HTR-8/SVneo (cell line): Measurements from ENCODE around the gene B3GNT2.
A peak's percentile ranks its signal among the peaks of the same experiment; 100 is the strongest.
"Not testable (repeated sequence)": the region's sequence is repeated elsewhere in the genome, so short reads cannot be mapped to it uniquely, and the experiment has no call there.

ENCODE experiments used
- DNase-seq: peaks from one replicate; pipeline ENCODE4 v3.0.0; 2011; ENCODE audit warnings: low spot score, mixed read lengths; ENCODE audit not compliant: insufficient read length
- FAIRE-seq: peaks from 2 replicates; lab custom pipeline; 2011; peaks lifted over from hg19 to GRCh38; lab: Jason Lieb, UNC

B3GNT2 gene, protein sequence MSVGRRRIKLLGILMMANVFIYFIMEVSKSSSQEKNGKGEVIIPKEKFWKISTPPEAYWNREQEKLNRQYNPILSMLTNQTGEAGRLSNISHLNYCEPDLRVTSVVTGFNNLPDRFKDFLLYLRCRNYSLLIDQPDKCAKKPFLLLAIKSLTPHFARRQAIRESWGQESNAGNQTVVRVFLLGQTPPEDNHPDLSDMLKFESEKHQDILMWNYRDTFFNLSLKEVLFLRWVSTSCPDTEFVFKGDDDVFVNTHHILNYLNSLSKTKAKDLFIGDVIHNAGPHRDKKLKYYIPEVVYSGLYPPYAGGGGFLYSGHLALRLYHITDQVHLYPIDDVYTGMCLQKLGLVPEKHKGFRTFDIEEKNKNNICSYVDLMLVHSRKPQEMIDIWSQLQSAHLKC

DNA sequence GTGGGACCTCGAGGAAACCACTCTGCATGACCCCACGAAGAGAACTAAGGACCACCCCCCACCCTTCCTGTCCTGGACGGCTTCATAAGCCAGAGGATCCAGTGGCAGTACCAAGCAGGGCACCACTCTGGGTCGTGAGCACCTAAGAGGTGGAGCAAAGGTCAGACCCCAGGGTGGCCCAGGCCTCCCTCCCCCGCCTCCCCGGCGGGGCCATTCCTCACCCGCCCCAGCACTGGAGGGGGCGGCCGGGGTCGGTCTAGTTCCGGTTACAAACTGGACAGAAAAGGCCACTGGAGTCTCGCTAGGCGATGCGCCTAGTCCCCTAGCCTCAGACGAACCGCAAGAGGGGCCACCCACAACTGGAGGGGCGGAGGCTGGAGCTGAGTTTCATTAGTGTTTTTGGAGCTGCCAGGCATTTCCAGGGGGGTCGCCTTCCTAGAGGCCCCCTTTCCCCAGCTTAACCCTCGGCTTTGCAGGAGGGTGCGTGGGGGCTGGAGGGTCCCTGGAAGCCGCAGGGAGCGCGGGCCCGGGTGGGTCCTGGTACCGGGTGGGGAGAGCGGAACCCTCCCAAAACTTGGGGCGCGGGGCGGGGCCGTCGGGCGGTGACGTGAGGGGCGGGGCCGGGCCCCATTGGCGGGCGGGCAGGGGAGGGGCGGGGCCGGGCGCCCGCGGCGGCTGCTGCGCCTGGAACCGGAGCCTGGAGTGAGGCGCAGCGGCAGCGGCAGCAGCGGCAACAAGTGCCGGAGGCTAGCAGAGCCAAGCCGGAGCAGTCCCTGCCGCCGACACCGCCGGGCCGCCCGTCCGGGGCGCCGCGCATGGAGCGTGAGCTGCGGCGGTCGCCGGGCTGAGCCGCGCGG, at the start of gene B3GNT2:
TSS of gene B3GNT2 (plus strand) at position 695 of the 857 bp plus-strand sequence. CDS start 26,106 bp downstream, outside the sequence.
- FAIRE-seq, result peak; percentile 89
- DNase-seq, result peak; percentile 80

DNA sequence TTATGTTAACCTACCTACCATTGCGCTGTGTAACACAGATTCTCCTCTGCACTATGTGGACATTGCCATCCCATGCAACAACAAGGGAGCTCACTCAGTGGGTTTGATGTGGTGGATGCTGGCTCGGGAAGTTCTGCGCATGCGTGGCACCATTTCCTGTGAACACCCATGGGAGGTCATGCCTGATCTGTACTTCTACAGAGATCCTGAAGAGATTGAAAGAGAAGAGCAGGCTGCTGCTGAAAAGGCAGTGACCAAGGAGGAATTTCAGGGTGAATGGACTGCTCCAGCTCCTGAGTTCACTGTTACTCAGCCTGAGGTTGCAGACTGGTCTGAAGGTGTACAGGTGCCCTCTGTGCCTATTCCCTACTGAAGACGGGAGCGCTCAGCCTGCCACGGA, 49.1 kb upstream of the B3GNT2 start:
- FAIRE-seq, DNase-seq: not testable (repeated sequence)

DNA sequence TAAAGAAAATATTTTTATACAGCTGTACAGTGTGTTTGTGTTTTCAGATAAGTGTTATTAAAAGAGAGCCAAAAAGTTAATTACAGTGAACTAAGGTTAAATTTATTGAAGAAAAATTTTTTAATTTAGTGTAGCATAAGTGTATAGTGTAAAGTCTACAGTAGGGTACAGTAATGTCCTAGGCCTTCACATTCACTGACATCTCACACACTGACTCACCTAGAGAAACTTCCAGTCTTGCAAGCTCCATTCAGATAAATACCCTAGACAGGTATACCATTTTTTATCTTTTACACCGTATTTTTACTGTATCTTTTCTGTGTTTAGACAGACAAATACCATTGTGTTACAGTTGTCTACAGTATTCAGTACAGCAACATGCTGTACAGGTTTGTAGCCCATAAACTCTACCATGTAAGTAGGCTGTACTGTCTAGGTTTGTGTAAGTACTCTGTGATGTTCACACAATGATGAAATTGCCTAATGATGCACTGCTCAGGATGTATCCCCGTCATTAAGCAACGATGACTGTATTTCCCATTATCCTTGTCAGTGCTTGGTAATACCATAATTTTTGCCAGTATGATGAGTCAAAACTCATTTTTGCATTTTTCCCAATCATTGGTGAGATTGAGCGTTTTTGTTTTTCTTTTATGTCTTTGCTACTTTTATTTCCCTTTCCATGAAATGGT, 48.2 kb upstream of the B3GNT2 start:
- FAIRE-seq (no peak), DNase-seq (no peak)

DNA sequence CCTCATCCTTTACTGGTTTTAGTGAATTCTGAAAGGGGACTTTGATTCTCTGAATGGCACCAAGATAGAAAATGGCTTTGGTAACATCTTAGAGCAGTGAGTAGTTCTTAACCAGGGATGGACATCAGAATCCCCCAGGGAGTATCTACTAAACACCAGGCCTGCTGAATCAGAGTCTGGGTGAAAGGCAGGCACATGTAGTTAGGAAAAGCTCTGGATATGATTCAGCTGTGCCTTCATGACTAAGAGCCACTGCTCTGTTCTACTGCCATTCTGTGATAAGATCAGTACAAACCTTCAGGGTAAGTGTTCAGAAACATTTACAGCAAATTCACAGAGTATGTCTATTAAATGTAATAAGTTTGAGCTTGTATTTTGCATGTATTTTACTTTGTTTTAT, 46.2 kb upstream of the B3GNT2 start:
- FAIRE-seq (no peak), DNase-seq (peak; percentile 51)

DNA sequence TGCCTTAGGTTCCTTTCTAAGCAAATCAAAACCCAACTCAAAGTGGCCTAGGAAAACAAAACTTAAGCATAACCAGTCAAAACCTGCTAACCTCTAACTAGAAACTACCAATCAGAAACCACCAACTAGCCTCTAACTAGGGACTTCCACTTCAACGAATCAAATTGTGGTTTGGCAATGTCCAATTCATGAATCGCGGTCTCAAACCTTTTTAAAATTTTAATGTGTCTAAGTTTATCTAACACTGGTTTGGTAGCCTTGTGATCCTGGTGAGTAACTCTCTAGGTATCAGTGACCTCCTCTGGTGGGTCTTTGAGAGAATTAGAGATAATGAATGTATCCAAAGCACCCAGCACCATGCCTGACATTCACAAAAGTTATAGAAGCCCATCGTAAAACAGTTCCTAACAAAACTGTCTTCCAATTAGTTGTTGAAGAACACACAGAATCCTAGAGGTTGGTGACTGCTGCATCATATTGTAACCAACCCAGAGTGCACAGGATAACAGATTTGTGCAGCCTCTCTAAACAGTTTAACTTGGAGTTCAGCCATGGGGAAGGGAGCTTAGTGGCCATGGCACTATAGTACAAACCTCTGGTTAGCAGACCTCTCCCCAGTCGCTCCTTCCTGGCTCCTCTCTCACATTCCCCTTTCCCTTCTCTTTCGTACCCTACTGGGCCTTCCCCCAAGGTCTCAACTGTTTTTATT, 45.2 kb upstream of the B3GNT2 start:
- FAIRE-seq, result no peak
- no peak for DNase-seq

DNA sequence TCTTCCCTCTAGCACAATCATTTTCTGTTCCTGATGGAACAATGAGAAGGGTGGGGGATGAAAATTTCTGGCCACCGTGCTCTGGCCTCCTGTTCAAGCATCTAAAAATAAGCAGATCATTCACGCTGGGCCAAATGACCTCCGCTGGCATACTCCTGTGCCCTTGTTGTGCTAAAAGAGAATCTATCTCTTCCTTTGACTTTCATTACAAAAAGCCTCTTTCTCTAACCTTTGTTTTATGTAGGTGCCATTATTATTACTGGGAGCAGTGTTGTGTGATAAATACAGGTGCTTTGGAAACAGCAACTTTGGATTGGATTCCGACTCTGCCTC, 44.6 kb upstream of the B3GNT2 start:
- DNase-seq, result no peak
- FAIRE-seq, result no peak

DNA sequence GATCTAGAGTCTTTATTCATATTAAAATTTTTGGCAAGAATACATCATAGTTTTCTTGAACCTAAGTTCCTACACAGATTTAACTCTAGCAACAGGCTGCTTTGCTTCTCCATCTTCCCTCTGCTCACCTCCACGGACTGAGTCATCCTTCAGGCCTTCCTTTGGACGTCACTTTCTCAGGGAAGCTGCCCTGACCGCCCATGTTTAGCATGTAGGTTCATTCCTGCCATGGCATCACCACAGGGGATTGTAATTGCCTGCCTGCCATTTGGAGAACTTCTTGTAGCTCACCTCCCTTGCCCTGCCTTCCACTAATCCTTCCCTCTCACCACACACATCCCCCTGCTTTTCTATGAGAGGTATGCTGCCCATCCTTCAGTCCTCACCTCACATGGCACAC, 43.9 kb upstream of the B3GNT2 start:
- FAIRE-seq (no peak), DNase-seq (no peak)

DNA sequence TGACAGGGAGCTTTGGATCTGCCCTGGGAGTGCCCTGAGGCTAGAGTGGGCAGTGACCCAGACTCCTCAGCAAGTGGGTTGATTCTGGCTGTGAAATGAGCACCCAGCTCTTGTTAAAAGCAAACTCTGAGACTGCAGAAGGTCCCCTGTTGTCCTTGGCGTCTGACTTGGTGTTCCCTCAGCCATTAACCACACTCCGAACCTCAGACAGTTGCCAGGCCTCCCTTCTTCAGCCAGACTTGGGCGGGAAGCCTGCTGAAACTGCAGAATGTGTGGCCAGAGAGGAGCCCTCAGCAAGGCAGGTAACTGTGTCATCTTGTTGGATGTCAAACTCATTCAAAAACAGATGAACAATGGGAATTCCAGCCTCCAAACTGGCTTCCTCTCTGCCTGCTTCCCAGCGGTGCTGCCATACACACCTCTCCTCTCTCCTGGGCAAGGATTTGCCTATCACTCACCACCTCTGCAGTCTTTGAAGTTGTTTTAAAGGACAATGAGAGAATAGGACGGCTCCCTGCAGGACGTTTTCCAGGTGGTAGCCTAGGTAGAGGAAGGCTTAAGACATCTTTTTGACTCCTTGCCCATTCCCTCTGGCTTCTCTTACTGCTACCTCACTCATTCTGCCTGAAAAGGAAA, 38.9 kb upstream of the B3GNT2 start:
- DNase-seq (no peak), FAIRE-seq (no peak)

DNA sequence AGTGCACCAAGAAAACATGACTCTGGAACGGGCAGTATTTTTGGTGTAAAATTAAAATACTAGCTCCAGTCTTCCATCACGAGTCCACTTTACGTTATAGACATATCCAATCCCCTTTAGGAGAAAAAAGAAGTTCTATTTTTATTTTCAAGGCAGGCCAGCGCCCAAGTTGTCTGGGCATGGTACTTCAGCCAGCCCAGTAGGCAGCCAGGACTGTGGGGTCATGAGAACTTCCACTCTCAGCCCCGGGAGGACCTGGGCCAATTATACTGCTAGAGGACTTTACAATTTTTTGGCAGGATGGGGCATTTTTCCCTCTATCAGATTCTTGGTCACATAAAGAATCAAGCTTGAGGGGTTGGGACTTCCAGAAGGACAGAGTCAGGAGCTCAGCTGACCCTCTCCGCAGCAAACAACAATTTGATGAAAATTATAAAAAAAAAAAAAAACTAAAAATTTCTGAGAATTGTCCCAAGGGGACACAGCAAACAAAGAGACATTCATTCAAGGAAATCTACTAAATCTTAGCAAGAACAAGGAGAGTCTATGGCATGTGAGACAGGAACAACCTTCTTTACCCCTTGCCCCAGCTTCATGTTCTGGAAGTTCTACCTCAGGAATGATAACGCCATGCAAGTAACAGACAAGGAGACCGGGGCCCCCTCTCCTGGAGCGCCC, 37.3 kb upstream of the B3GNT2 start:
- DNase-seq (no peak), FAIRE-seq (no peak)

DNA sequence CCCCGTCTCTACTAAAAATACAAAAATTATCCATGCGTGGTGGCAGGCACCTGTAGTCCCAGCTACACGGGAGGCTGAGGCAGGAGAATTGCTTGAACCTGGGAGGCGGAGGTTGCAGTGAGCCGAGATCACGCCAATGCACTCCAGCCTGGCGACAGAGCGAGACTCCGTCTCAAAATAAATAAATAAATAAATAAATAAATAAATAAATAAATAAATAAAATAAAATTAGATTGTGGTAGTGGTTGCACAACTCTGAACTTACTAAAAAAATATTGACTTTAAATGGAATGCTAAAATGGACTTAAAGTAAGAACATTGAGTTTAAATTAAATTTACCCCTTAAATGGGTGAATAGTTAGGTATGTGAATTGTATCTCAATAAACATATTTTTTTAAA, 35.2 kb upstream of the B3GNT2 start:
- not testable (repeated sequence) for DNase-seq, FAIRE-seq

DNA sequence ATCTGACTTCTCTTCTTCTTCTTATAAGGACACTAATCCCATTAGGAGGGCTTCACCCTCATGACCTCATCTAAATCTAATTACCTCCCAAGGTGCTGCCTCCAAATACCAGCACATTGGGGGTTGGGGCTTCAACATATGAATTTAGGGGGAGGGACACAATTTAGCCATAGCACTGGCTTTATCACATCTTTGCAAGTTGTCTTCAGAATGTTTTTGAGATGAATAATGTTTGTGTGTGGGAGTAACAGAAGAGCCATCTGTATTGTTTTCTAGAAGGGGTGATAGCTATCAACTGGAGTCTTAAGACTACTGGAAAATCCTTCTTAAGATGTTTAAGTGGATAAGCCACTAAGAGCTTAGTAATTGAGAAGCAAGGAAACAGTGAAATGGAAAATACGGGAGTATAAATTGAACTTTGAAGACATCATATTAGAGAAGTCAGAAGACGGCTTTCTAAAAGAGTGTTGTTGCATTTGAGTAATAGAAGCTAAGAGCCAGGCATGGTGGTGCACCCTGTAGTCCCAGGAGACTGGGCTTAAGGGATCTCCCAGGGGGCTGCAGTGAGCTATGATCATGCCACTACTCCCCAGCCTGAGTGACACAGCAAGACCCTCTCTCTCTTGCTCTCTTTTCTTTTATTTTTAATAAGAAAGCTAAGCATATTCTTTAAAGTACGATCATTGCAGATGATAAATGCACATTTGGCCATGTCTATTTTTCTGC, 32.6 kb upstream of the B3GNT2 start:
- no peak for DNase-seq
- no peak for FAIRE-seq

DNA sequence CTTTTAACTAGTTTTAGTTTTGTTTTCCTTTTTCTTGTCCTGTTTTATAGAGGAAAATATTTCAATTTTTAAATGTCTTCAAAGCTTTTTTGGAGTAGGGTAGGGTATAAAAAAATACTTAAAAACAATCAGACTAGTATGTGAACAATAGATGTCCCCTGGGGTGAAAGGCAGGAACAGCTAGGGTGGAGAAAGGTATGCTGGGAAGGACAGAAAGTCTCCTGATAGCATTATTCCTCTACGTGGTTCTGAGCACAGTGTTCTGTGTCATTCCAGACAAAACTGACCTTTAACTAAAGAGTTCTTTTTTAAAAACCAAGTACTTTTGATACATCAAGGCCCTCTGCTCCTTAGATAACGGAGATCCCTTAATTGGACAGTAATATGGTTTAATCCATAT, 32.1 kb upstream of the B3GNT2 start:
- no peak for DNase-seq
- no peak for FAIRE-seq

DNA sequence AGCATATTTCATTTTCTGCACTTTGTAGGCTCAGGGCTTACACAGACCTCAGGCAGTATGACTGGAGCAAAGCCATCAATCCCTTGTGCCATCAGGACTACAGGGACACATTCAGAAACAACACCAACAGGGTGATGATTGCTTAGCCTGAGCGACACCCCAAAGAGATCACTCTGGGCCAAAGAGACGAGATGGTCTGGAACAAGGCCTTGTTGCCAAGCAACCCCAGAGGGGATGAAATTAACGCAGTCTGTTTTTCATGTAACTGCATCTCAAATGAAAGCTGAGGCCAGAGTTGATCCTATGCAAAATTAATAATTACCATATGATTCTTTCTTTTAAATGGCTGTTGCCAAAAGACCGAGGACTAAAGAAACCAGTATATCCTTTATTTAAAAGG, 20.2 kb upstream of the B3GNT2 start:
- FAIRE-seq (no peak), DNase-seq (no peak)

DNA sequence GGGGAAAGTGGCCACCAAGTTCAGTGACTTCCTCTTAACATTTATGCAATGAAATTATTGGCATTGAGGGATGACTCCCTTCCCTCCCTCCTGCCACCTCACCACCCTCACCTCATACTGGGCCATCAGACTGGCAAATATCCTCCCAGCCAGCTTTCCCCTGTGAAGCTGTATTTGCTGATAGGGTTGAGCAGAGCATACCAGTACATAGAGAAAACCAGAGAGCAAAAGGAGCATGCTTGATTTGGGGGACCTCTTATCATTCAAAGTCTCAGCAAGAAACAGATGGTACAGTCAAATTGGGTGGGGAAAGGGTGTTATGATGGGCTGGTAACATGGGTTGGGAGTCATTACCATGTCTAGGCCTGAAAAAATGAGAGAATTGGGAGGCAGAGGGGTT, 19.1 kb upstream of the B3GNT2 start:
- DNase-seq, result no peak
- no peak for FAIRE-seq

DNA sequence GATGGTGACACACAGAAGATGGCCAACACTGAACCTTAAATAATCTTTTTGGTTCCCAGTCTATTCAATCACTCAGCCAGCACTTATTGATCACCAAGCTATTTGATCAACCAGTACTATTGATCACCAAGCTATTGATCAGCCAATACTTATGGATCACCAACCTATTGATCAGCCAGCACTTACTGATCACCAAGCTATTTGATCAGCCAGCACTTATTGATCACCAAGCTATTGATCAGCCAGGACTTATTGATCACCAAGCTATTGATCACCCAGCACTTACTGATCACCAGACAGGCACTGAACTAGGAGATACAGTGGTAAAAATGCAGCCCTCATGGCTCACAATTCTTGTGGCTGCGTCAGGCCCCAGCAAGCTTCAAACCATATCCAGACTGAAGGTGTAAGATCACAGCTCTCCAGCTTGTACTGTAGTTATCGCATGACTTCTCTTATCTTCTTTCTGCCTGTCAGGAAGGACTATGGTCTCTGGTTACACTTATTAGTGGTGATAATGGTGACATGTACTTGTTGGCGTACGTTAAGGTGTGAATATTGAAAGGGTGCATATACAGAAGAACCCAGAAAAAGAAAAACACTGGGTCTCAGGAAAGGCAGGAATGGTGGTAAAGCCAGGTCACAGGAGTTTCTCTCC, 18.4 kb upstream of the B3GNT2 start:
- DNase-seq (no peak), FAIRE-seq (no peak)

DNA sequence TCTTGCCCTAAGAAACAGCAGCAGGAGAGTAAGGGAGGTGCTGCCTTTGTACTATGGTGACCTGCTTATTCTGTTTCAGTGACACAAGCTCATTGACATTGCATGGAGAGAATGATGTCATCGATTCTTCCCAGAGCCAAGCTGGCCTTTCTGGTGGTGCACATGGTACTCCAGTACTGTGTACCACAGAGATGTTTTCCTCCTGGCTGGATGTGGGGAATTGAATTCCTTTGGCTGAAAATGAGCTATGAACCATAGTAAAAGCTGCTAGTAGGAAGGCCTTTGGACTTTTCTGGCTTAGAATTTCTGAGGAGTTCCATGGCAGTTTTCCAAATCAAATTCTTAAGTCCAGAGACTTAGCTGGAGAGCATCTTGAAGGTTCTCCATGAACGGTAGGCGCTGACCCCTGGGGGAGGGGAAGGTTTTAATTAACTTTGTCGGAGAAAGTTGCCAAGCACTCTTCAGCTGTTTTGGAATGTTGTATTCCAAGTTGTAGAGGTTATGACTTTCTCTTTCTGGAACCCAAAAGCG, 17.1 kb upstream of the B3GNT2 start:
- DNase-seq, result no peak

DNA sequence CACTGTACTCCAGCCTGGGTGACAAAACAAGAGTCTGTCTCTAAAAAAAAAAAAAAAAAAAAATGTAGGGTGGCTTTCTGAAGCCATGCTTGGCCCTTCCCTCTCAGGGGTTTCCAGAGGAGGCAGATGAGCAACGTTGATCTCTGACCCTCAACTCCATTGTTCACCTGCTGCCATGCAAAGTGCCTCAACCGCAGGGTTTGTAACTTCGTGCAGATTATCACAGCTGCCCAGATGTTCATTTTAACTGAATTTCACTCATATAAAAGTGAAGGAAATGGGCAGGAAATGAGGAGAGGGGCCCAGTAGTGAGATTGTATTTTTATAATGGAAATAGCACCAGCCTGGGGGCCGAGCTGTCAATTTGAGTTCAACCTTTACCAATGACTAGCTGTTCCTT, 14.9 kb upstream of the B3GNT2 start:
- DNase-seq, result no peak
- no peak for FAIRE-seq

More for the DNA sequence above, 17.1 kb upstream of the B3GNT2 start:
- FAIRE-seq, result no peak

DNA sequence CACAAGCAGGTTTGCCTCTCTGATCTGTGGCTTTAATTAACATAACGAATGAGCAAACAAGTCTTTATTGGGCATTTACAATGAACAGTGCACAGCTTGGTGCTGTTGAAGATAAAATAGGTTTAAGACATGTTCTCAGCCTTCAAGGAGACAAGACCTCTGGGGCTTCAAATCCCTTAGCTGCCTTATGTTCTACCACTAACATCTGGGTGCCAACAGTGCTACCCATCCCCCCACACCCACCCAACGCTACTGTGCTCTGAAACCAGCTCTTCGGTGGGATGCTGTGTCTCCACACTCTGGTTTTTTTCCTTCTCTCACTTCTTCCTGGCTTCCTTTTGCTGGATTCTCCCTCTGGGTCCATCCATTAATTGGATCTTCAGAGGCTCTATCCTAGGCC, 14.1 kb upstream of the B3GNT2 start:
- FAIRE-seq (no peak), DNase-seq (no peak)
